Subcutaneous abdominal adipose tissue (tissue), 5 donors: ENCODE measurements around the gene PRKAA1.
"Not testable (repeated sequence)": the region's sequence is repeated elsewhere in the genome, so short reads cannot be mapped to it uniquely, and the experiment has no call there.

Experiments
- H3K27ac ChIP-seq: one replicate; pipeline ENCODE4 v1.7.0; 2013; ENCODE audit warnings: low read depth, mild to moderate bottlenecking, inconsistent platforms, low read length, moderate library complexity
- H3K27me3 ChIP-seq, 5 donors: one replicate each; pipeline ENCODE4 v1.7.0; 2013; ENCODE audit warnings: low read length in 5 of 5, inconsistent platforms in 1 of 5; ENCODE audit not compliant: control insufficient read depth in 5 of 5, insufficient read depth in 4 of 5
- H3K36me3 ChIP-seq, 5 donors: one replicate each; pipeline ENCODE4 v1.7.0; 2013; ENCODE audit warnings: low read length in 5 of 5; ENCODE audit not compliant: control insufficient read depth in 5 of 5, insufficient read depth in 5 of 5
- H3K4me1 ChIP-seq, 5 donors: one replicate each; pipeline ENCODE4 v1.7.0; 2013; ENCODE audit warnings: low read length in 5 of 5, mild to moderate bottlenecking in 3 of 5, moderate library complexity in 1 of 5; ENCODE audit not compliant: control insufficient read depth in 5 of 5, insufficient read depth in 5 of 5
- H3K4me3 ChIP-seq, 5 donors: one replicate each; pipeline ENCODE4 v1.7.0; 2013; ENCODE audit warnings: low read length in 5 of 5, low read depth in 1 of 5
- H3K9ac ChIP-seq, 5 donors: one replicate each; pipeline ENCODE4 v1.7.0; 2013; ENCODE audit warnings: low read length in 5 of 5, mild to moderate bottlenecking in 4 of 5, moderate library complexity in 3 of 5
- H3K9me3 ChIP-seq, 5 donors: one replicate each; pipeline ENCODE4 v1.7.0; 2013; ENCODE audit warnings: low read length in 5 of 5; ENCODE audit not compliant: control insufficient read depth in 5 of 5
- donor health status: healthy.
- donor health status: healthy.
- donor health status: healthy.
- donor health status: healthy.
- donor health status: healthy.

Gene PRKAA1

GRCh38 chr5:40735609-40736008 is 62.6 kb downstream of the PRKAA1 start:
- Histone ChIP-seq H3K4me3 (no peak overlapping the region), H3K9me3 (peaks cover 0 to 4% (median 0%) of the 10 kb centered on the region in 5 donors), H3K9ac (no peak overlapping the region), H3K27me3 (no peaks in the 10 kb centered on the region), H3K27ac (no peak overlapping the region), H3K36me3 (peaks cover 0 to 8% (median 2%) of the 10 kb centered on the region in 5 donors), H3K4me1 (peaks cover 2 to 29% (median 20%) of the 10 kb centered on the region in 5 donors)

GRCh38 chr5:40734986-40735385 is 63.2 kb downstream of the PRKAA1 start:
- H3K4me3 ChIP-seq: no peak overlapping the region
- peaks cover 0 to 4% (median 0%) of the 10 kb centered on the region in 5 donors for H3K36me3 ChIP-seq
- H3K9ac ChIP-seq: no peak overlapping the region
- H3K4me1 ChIP-seq: peaks cover 2 to 29% (median 20%) of the 10 kb centered on the region in 5 donors
- no peak overlapping the region for H3K27ac ChIP-seq
- H3K9me3 ChIP-seq: peaks cover 0 to 4% (median 0%) of the 10 kb centered on the region in 5 donors
- no peaks in the 10 kb centered on the region for H3K27me3 ChIP-seq

- Histone ChIP-seq H3K4me1 (peaks cover 2 to 29% (median 20%) of the 10 kb centered on the region in 5 donors), H3K4me3 (no peak overlapping the region), H3K36me3 (no peaks in the 10 kb centered on the region), H3K9ac (no peak overlapping the region), H3K9me3 (no peaks in the 10 kb centered on the region), H3K27ac (peak overlapping the region; percentile 2), H3K27me3 (no peaks in the 10 kb centered on the region)
These were observed 64.2 kb downstream of the PRKAA1 start for GRCh38 chr5:40733879-40734563.

GRCh38 chr5:40733434-40733833 is 64.7 kb downstream of the PRKAA1 start:
- H3K4me1 ChIP-seq: peaks cover 2 to 29% (median 20%) of the 10 kb centered on the region in 5 donors
- no peaks in the 10 kb centered on the region for H3K9me3 ChIP-seq
- H3K27ac ChIP-seq: no peak overlapping the region
- no peaks in the 10 kb centered on the region for H3K36me3 ChIP-seq
- H3K4me3 ChIP-seq: no peak overlapping the region
- H3K9ac ChIP-seq: no peak overlapping the region
- H3K27me3 ChIP-seq: no peaks in the 10 kb centered on the region

- not testable (repeated sequence) for H3K9ac ChIP-seq, H3K4me1 ChIP-seq, H3K4me3 ChIP-seq, H3K9me3 ChIP-seq, H3K27ac ChIP-seq, H3K27me3 ChIP-seq
- peaks cover 4 to 18% (median 12%) of the 10 kb centered on the region in 5 donors for H3K36me3 ChIP-seq
These were observed 75.7 kb downstream of the PRKAA1 start for GRCh38 chr5:40722497-40722911.

- no peak overlapping the region for H3K27ac ChIP-seq
- peaks cover 0 to 7% (median 0%) of the 10 kb centered on the region in 5 donors for H3K4me1 ChIP-seq
- H3K9me3 ChIP-seq: no peaks in the 10 kb centered on the region
- no peak overlapping the region for H3K9ac ChIP-seq
- no peak overlapping the region for H3K4me3 ChIP-seq
- no peaks in the 10 kb centered on the region for H3K27me3 ChIP-seq
- H3K36me3 ChIP-seq: peaks cover 10 to 18% (median 13%) of the 10 kb centered on the region in 5 donors
These were observed 78.1 kb downstream of the PRKAA1 start for GRCh38 chr5:40720069-40720468.

- no peaks in the 10 kb centered on the region for H3K27me3 ChIP-seq
These were observed 80.9 kb downstream of the PRKAA1 start for GRCh38 chr5:40717281-40717680.

GRCh38 chr5:40716590-40716989 is 81.6 kb downstream of the PRKAA1 start:
- no peaks in the 10 kb centered on the region for H3K27me3 ChIP-seq
- peaks cover 10 to 14% (median 11%) of the 10 kb centered on the region in 5 donors for H3K36me3 ChIP-seq
- peaks cover 0 to 11% (median 0%) of the 10 kb centered on the region in 5 donors for H3K4me1 ChIP-seq
- H3K27ac ChIP-seq: no peak overlapping the region
- no peaks in the 10 kb centered on the region for H3K9me3 ChIP-seq
- no peak overlapping the region for H3K9ac ChIP-seq
- H3K4me3 ChIP-seq: no peak overlapping the region

More at GRCh38 chr5:40717281-40717680, 80.9 kb downstream of the PRKAA1 start:
- H3K9ac ChIP-seq: peak overlapping the region in 1 of 5 donors; percentile 35
- peaks cover 10 to 18% (median 11%) of the 10 kb centered on the region in 5 donors for H3K36me3 ChIP-seq
- no peak overlapping the region for H3K27ac ChIP-seq
- H3K4me1 ChIP-seq: peaks cover 0 to 8% (median 0%) of the 10 kb centered on the region in 5 donors
- H3K4me3 ChIP-seq: no peak overlapping the region
- no peaks in the 10 kb centered on the region for H3K9me3 ChIP-seq

GRCh38 chr5:40716000-40716399 is 82.2 kb downstream of the PRKAA1 start:
- no peak overlapping the region for H3K27ac ChIP-seq
- peaks cover 10 to 11% (median 10%) of the 10 kb centered on the region in 5 donors for H3K36me3 ChIP-seq
- H3K9me3 ChIP-seq: no peaks in the 10 kb centered on the region
- no peak overlapping the region for H3K4me3 ChIP-seq
- H3K4me1 ChIP-seq: peaks cover 0 to 11% (median 0%) of the 10 kb centered on the region in 5 donors
- H3K27me3 ChIP-seq: no peaks in the 10 kb centered on the region
- H3K9ac ChIP-seq: no peak overlapping the region

- no peak overlapping the region for H3K9ac ChIP-seq
- H3K27me3 ChIP-seq: no peaks in the 10 kb centered on the region
- no peaks in the 10 kb centered on the region for H3K9me3 ChIP-seq
These were observed 84.2 kb downstream of the PRKAA1 start for GRCh38 chr5:40714001-40714400.

More at GRCh38 chr5:40714001-40714400, 84.2 kb downstream of the PRKAA1 start:
- peaks cover 4 to 7% (median 5%) of the 10 kb centered on the region in 5 donors for H3K36me3 ChIP-seq
- H3K4me1 ChIP-seq: peaks cover 0 to 11% (median 0%) of the 10 kb centered on the region in 5 donors
- H3K27ac ChIP-seq: no peak overlapping the region
- no peak overlapping the region for H3K4me3 ChIP-seq
